Left ventricle myocardium inferior (tissue), 1 donor: ENCODE results near the gene DLX4. TPM values are rescaled to one million over a fixed set of nuclear protein-coding genes. Genes with fewer than 3 reads are reported as not detected.

ENCODE experiments used
- DNase-seq: peaks from one replicate; pipeline ENCODE4 v3.0.0-alpha.2; 2020
- H3K27ac ChIP-seq: fragments of 200-600 bp; replicated peaks from 2 replicates; pipeline ENCODE4 v1.8.0; 2021
- H3K27me3 ChIP-seq: fragments of 200-600 bp; 2 replicates; pipeline ENCODE4 v1.8.0; 2021; ENCODE audit warnings: low read depth
- H3K36me3 ChIP-seq: fragments of 200-600 bp; 2 replicates; pipeline ENCODE4 v1.8.0; 2021
- H3K4me1 ChIP-seq: fragments of 200-600 bp; 2 replicates; pipeline ENCODE4 v1.8.0; 2021
- H3K4me3 ChIP-seq: fragments of 200-600 bp; 2 replicates; pipeline ENCODE4 v1.8.0; 2021; ENCODE audit warnings: mild to moderate bottlenecking, moderate library complexity
- H3K9me3 ChIP-seq: fragments of 200-600 bp; replicated peaks from 2 replicates; pipeline ENCODE4 v1.8.0; 2021
- CTCF ChIP-seq: fragments of 200-600 bp; IDR thresholded peaks from 2 replicates; pipeline ENCODE4 v1.8.0; 2021; ENCODE audit warnings: antibody characterized with exemption, mild to moderate bottlenecking, borderline replicate concordance
- intact Hi-C: fragments of 100-400 bp; cut with micrococcal nuclease; formaldehyde crosslinking; loops from one replicate; pipeline ENCODE4 v1.11.0; 2022
- total RNA-seq: library from RNA; stranded (reverse); fragmentation: NEBNext Ultra II Directional; extraction: Animal tissue kit (Norgen Biotek cat#: 25700); gene quantifications from one replicate; pipeline ENCODE4 v1.2.1, GENCODE V29; 2021
- donor health status: DM: no; HTN: yes; CAD: no; lungs with severe emphysema.

Gene DLX4
- total RNA-seq, 1 donor from 2014 or later: not detected

- Histone ChIP-seq H3K4me3 (peak overlapping the region; percentile 66), H3K36me3 (no peaks in the 10 kb centered on the region), H3K9me3 (no peaks in the 10 kb centered on the region), H3K27me3 (peaks cover 100% of the 10 kb centered on the region), H3K27ac (no peak overlapping the region), H3K4me1 (peaks cover 39% of the 10 kb centered on the region)
- TF ChIP-seq CTCF: peak; percentile 97
- intact Hi-C loops: loop anchor here (5.0 kb wide), 1 partner anchor 134 kb away; no protein-coding TSS in a partner anchor
- DNase-seq: peak; percentile 46
These were observed 27.7 kb downstream of the DLX4 start for GRCh38 chr17:49996495-49997300.

DNA sequence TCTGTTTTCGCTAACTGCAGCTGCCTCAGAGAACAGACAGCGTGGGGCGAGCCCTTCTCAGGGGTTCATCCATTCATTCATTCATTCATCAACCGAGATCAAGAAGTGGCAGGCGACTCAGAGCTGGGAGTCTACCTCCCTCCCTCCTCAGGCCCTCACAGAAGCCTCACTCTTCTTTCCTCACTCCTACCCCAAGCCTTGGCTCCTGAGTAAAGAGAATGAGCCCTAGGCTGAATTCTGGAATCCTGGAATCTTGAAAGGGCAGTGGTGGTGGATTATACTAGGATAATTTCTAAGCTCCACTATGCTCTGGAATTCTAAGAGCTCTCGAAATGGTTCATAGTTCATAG, 28.3 kb downstream of the DLX4 start:
- Histone ChIP-seq H3K4me3 (peak overlapping the region; percentile 66), H3K4me1 (peaks cover 39% of the 10 kb centered on the region), H3K9me3 (no peaks in the 10 kb centered on the region), H3K36me3 (no peaks in the 10 kb centered on the region), H3K27me3 (peaks cover 100% of the 10 kb centered on the region), H3K27ac (no peak overlapping the region)
- intact Hi-C loops: loop anchor here (5.0 kb wide), 1 partner anchor 135 kb away; no protein-coding TSS in a partner anchor
- no peak for DNase-seq
- TF ChIP-seq CTCF: no peak

GRCh38 chr17:49997773-49998703, 29.0 kb downstream of the DLX4 start:
- Histone ChIP-seq H3K36me3 (no peaks in the 10 kb centered on the region), H3K27ac (no peak overlapping the region), H3K4me1 (peaks cover 37% of the 10 kb centered on the region), H3K9me3 (no peaks in the 10 kb centered on the region), H3K27me3 (peaks cover 100% of the 10 kb centered on the region), H3K4me3 (no peak overlapping the region)
- peak; percentile 94 for TF ChIP-seq CTCF
- intact Hi-C loops: loop anchor here (5.0 kb wide), 1 partner anchor 136 kb away; no protein-coding TSS in a partner anchor
- peak; percentile 60 for DNase-seq

GRCh38 chr17:49998836-49999511, 30.0 kb downstream of the DLX4 start:
- no peak overlapping the region for H3K4me3 ChIP-seq
- H3K27me3 ChIP-seq: peaks cover 100% of the 10 kb centered on the region
- intact Hi-C loops: loop anchor here (5.0 kb wide), 1 partner anchor 137 kb away; no protein-coding TSS in a partner anchor
- H3K36me3 ChIP-seq: no peaks in the 10 kb centered on the region
- H3K4me1 ChIP-seq: peaks cover 27% of the 10 kb centered on the region
- H3K9me3 ChIP-seq: no peaks in the 10 kb centered on the region
- DNase-seq: no peak
- no peak for TF ChIP-seq CTCF
- no peak overlapping the region for H3K27ac ChIP-seq

GRCh38 chr17:50003911-50004310, 34.9 kb downstream of the DLX4 start:
- no peak for DNase-seq
- no peak for TF ChIP-seq CTCF
- Histone ChIP-seq H3K36me3 (no peaks in the 10 kb centered on the region), H3K4me3 (no peak overlapping the region), H3K4me1 (no peaks in the 10 kb centered on the region), H3K27ac (no peak overlapping the region), H3K27me3 (peaks cover 83% of the 10 kb centered on the region), H3K9me3 (peaks cover 8% of the 10 kb centered on the region)
- intact Hi-C loops: no loop called here
